K562 (cell line): Measurements from ENCODE around the gene CACTIN. TPM values are rescaled to one million over a fixed set of nuclear protein-coding genes. Genes with fewer than 3 reads are reported as not detected.

Experiments used
- CSDE1 ChIP-seq, 2 experiments: fragments of 450-650 bp; IDR thresholded peaks; 2 replicates each; pipeline ENCODE4 v1.6.1; 2016; ENCODE audit warnings: mild to moderate bottlenecking in 1 of 2
- GATA2 ChIP-seq: sonication (generic); formaldehyde crosslinking; IDR thresholded peaks from 2 replicates; pipeline ENCODE4 v1.4.0; 2020; ENCODE audit warnings: mild to moderate bottlenecking, missing genetic modification reagents
- JUND ChIP-seq, 2 experiments: IDR thresholded peaks; 2 replicates in 1 of 2; 3 replicates in 1 of 2; pipeline ENCODE4 v1.6.1; 2011; ENCODE audit warnings: borderline replicate concordance in 2 of 2, low read depth in 2 of 2, low read length in 2 of 2, improper control_type of control experiment in 1 of 2, missing biosample characterization in 1 of 2, missing genetic modification characterization in 1 of 2, missing genetic modification reagents in 1 of 2
- MAFK ChIP-seq: IDR thresholded peaks from 2 replicates; pipeline ENCODE4 v1.6.1; 2011; ENCODE audit warnings: low read length, improper control_type of control experiment
- MEF2D ChIP-seq: conservative IDR thresholded peaks from 2 replicates; pipeline ENCODE4 v1.6.1; 2016; ENCODE audit warnings: low read depth, missing genetic modification characterization, missing compliant biosample characterization
- NFIC ChIP-seq: fragments of 450-650 bp; IDR thresholded peaks from 2 replicates; pipeline ENCODE4 v1.6.1; 2017; ENCODE audit warnings: mild to moderate bottlenecking, inconsistent platforms
- NR2C1 ChIP-seq, 2 experiments: fragments of 450-650 bp; IDR thresholded peaks; 2 replicates each; pipeline ENCODE4 v1.6.1; 2017; ENCODE audit warnings: mild to moderate bottlenecking in 2 of 2, antibody characterized with exemption in 1 of 2, inconsistent platforms in 1 of 2, missing compliant biosample characterization in 1 of 2, missing genetic modification characterization in 1 of 2
- OTX1 ChIP-seq: fragments of 450-650 bp; formaldehyde crosslinking; IDR thresholded peaks from 2 replicates; pipeline ENCODE4 v1.4.0; 2022; ENCODE audit warnings: mild to moderate bottlenecking
- POLR2AphosphoS5 ChIP-seq: IDR thresholded peaks from 2 replicates; pipeline ENCODE4 v1.6.1; 2011; ENCODE audit warnings: mild to moderate bottlenecking, low read depth, low read length, moderate library complexity; ENCODE audit not compliant: control insufficient read depth, insufficient read depth
- POLR2G ChIP-seq: fragments of 200-400 bp; formaldehyde crosslinking; IDR thresholded peaks from 2 replicates; pipeline ENCODE4 v1.6.1; 2017; ENCODE audit warnings: low read depth, mild to moderate bottlenecking, antibody characterized with exemption, low read length, moderate library complexity
- RBBP5 ChIP-seq: fragments of 200-600 bp; sonication (generic); IDR thresholded peaks from 2 replicates; pipeline ENCODE4 v1.6.1; 2012; ENCODE audit warnings: borderline replicate concordance, mild to moderate bottlenecking, low read length, control low read depth, inconsistent platforms; ENCODE audit not compliant: insufficient read depth, poor library complexity, severe bottlenecking
- SMARCA5 ChIP-seq: fragments of 450-650 bp; IDR thresholded peaks from 2 replicates; pipeline ENCODE4 v1.6.1; 2016
- ZC3H4 ChIP-seq: sonication (generic); formaldehyde crosslinking; IDR thresholded peaks from 2 replicates; pipeline ENCODE4 v1.9.0; 2021; ENCODE audit warnings: missing genetic modification reagents, borderline replicate concordance
- ZNF133 ChIP-seq: fragments of 250-450 bp; sonication (Bioruptor Pico); IDR thresholded peaks from 2 replicates; pipeline ENCODE4 v1.4.0; 2020; ENCODE audit warnings: mild to moderate bottlenecking
- ZNF644 ChIP-seq: fragments of 200-800 bp; sonication (Bioruptor generic); IDR thresholded peaks from 2 replicates; pipeline ENCODE4 v1.6.1; 2016; ENCODE audit warnings: low read depth, missing genetic modification characterization, missing compliant biosample characterization
- ZNF766 ChIP-seq: fragments of 200-800 bp; sonication (Bioruptor generic); conservative IDR thresholded peaks from 2 replicates; pipeline ENCODE4 v1.6.1; 2016; ENCODE audit warnings: missing genetic modification characterization, missing compliant biosample characterization
- polyA plus RNA-seq, 8 experiments: library from polyadenylated mRNA; depleted of rRNA in 4 of 8; stranded (reverse) in 5 of 8; unstranded in 3 of 8; fragments of >200 nt; fragmentation: Nextera tagmentation in 2 of 8; fragmentation: Illumina TruSeq in 1 of 8; extraction: Ambion mirVana in 2 of 8; extraction: Trizol in 1 of 8; gene quantifications; 2 replicates each; pipeline versions ENCODE4 v1.2.1 to v1.2.3, GENCODE V29; 2011 to 2014; ENCODE audit warnings: inconsistent platforms in 1 of 8, missing spikeins in 1 of 8
- total RNA-seq, 7 experiments: library from RNA; depleted of rRNA in 6 of 7; stranded (reverse); fragments of >200 nt in 6 of 7; fragmentation: Illumina TruSeq in 2 of 7; extraction: Trizol in 2 of 7; gene quantifications; 2 replicates each; pipeline versions ENCODE4 v1.2.1 to v1.2.3, GENCODE V29; 2011 to 2021; ENCODE audit warnings: low replicate concordance in 1 of 7
- TF ChIP-seq, protein P1 (sequence below): sonication (generic); formaldehyde crosslinking; IDR thresholded peaks from 2 replicates; pipeline ENCODE4 v1.8.1; 2023; ENCODE audit warnings: mild to moderate bottlenecking, missing genetic modification reagents
- TF ChIP-seq, protein P2 (sequence below): fragments of 250-450 bp; sonication (Bioruptor Pico); IDR thresholded peaks from 2 replicates; pipeline ENCODE4 v1.8.0; 2022; ENCODE audit warnings: inconsistent platforms, mild to moderate bottlenecking, moderate library complexity, borderline replicate concordance
- TF ChIP-seq, protein P3 (sequence below): fragments of 450-650 bp; IDR thresholded peaks from 2 replicates; pipeline ENCODE4 v1.6.1; 2017; ENCODE audit warnings: antibody characterized with exemption, mild to moderate bottlenecking

CACTIN gene
- total and polyA plus RNA-seq, 9 of the 15 experiments (the other 6 are each of a cell fraction or from before 2014, with no cell fraction given) = 0.15 to 49.2 (median 15.0) TPM

DNA sequence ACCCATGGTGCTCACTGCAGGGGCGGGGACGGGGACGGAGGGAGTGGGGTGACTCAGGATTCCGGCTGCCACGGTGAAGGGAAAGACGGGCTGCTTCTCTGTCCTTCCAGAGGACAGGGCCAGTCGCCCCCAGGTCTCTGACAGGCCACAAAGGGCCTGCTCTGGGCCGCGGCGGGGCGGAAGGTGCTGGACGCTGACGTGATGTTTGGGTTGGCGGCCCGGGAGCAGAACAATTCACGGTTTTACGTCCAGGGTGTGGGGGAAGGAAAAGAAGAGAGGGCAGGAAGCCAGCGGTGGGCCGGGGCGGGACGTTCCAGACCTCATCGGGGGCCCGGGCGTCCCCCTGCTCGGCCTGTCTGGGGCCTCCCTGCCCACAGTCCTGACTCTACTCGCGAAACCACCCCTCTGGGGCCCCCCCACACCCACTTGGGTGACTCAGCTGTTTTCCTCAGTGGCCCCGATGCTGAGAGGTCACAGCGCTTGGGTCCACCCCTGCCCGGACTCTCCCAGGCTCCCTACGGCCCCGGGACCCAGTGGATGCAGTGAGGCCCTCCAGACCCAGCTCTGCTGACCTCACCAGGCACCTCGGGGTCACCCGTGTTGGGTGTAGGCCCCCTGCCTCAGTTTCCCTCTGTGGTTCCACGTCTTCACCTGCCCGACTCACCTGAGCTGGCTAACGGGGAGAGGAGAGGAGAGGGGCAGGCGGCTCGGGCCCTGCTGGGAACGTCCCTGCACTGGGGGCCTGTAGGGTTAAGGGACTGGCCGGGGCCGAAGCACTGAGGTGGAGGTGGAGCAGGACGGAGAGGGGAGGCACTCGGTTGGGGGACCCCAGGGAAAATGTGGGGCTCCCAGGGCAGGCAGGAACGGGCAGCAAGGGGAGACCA is 44.4 kb upstream of the CACTIN start (continued):
- peak; percentile 88 for TF ChIP-seq MAFK
- TF ChIP-seq GATA2 = no peak
- peak; percentile 6; the same call in 1 of the 2 replicates for TF ChIP-seq ZNF766 (CRISPR knock-in tag)
- TF ChIP-seq SMARCA5 = peak; percentile 60; the same call in 1 of the 2 replicates
- TF ChIP-seq, protein P1, sequence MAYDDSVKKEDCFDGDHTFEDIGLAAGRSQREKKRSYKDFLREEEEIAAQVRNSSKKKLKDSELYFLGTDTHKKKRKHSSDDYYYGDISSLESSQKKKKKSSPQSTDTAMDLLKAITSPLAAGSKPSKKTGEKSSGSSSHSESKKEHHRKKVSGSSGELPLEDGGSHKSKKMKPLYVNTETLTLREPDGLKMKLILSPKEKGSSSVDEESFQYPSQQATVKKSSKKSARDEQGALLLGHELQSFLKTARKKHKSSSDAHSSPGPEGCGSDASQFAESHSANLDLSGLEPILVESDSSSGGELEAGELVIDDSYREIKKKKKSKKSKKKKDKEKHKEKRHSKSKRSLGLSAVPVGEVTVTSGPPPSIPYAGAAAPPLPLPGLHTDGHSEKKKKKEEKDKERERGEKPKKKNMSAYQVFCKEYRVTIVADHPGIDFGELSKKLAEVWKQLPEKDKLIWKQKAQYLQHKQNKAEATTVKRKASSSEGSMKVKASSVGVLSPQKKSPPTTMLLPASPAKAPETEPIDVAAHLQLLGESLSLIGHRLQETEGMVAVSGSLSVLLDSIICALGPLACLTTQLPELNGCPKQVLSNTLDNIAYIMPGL (CRISPR knock-in tag) = no peak; the same call in 1 of the 2 replicates
- no peak for TF ChIP-seq RBBP5
- 0 out of 2 replicates have a peak, but pooled peaks have one; percentile 45 for TF ChIP-seq OTX1 (CRISPR knock-in tag)
- TF ChIP-seq ZNF644 (tag) = 0 out of 2 replicates have a peak, but pooled peaks have one; percentile 3
- TF ChIP-seq, protein P2, sequence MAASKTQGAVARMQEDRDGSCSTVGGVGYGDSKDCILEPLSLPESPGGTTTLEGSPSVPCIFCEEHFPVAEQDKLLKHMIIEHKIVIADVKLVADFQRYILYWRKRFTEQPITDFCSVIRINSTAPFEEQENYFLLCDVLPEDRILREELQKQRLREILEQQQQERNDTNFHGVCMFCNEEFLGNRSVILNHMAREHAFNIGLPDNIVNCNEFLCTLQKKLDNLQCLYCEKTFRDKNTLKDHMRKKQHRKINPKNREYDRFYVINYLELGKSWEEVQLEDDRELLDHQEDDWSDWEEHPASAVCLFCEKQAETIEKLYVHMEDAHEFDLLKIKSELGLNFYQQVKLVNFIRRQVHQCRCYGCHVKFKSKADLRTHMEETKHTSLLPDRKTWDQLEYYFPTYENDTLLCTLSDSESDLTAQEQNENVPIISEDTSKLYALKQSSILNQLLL (CRISPR knock-in tag) = no peak
- TF ChIP-seq, protein P3, sequence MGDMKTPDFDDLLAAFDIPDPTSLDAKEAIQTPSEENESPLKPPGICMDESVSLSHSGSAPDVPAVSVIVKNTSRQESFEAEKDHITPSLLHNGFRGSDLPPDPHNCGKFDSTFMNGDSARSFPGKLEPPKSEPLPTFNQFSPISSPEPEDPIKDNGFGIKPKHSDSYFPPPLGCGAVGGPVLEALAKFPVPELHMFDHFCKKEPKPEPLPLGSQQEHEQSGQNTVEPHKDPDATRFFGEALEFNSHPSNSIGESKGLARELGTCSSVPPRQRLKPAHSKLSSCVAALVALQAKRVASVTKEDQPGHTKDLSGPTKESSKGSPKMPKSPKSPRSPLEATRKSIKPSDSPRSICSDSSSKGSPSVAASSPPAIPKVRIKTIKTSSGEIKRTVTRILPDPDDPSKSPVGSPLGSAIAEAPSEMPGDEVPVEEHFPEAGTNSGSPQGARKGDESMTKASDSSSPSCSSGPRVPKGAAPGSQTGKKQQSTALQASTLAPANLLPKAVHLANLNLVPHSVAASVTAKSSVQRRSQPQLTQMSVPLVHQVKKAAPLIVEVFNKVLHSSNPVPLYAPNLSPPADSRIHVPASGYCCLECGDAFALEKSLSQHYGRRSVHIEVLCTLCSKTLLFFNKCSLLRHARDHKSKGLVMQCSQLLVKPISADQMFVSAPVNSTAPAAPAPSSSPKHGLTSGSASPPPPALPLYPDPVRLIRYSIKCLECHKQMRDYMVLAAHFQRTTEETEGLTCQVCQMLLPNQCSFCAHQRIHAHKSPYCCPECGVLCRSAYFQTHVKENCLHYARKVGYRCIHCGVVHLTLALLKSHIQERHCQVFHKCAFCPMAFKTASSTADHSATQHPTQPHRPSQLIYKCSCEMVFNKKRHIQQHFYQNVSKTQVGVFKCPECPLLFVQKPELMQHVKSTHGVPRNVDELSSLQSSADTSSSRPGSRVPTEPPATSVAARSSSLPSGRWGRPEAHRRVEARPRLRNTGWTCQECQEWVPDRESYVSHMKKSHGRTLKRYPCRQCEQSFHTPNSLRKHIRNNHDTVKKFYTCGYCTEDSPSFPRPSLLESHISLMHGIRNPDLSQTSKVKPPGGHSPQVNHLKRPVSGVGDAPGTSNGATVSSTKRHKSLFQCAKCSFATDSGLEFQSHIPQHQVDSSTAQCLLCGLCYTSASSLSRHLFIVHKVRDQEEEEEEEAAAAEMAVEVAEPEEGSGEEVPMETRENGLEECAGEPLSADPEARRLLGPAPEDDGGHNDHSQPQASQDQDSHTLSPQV = peak; percentile 91
- TF ChIP-seq NR2C1 (IDR thresholded peaks at IDR 0.05) = peak; percentile 62
- TF ChIP-seq NR2C1 (tag; IDR thresholded peaks at IDR 0.05) = peak; percentile 50; the same call in 1 of the 2 replicates
- peak; percentile 40; the same call in 1 of the 2 replicates for TF ChIP-seq JUND (IDR thresholded peaks at IDR 0.05; ENCODE audit: borderline replicate concordance, low read depth, low read length)
- TF ChIP-seq JUND (tag; IDR thresholded peaks at IDR 0.05; ENCODE audit: borderline replicate concordance, low read depth, low read length) = no peak
- TF ChIP-seq CSDE1 (IDR thresholded peaks at IDR 0.05) = no peak
- TF ChIP-seq MEF2D (tag) = 0 out of 2 replicates have a peak, but pooled peaks have one; percentile 15
- TF ChIP-seq ZC3H4 (CRISPR knock-in tag) = peak; percentile 74; the same call in 1 of the 2 replicates
- no peak for TF ChIP-seq ZNF133 (CRISPR knock-in tag)
- peak; percentile 64 for TF ChIP-seq POLR2G
- peak; percentile 55 for TF ChIP-seq NFIC
- TF ChIP-seq POLR2AphosphoS5 = no peak
